Stimulated activated CD8-positive, alpha-beta memory T cell treated with anti-CD3 and anti-CD28 coated beads, Interleukin-4, amount 100 ng/mL, for 4 hours (primary cell): Measurements from ENCODE around the gene RPL18.

Experiments used
- DNase-seq, 2 donors: peaks; one replicate each; pipeline ENCODE4 v3.0.0-alpha.2; 2020; ENCODE audit warnings: low read depth in 2 of 2, low spot score in 1 of 2

The RPL18 gene

GRCh38 chr19:48630296-48631063, 11.5 kb upstream of the RPL18 start:
- no peak for DNase-seq

DNA sequence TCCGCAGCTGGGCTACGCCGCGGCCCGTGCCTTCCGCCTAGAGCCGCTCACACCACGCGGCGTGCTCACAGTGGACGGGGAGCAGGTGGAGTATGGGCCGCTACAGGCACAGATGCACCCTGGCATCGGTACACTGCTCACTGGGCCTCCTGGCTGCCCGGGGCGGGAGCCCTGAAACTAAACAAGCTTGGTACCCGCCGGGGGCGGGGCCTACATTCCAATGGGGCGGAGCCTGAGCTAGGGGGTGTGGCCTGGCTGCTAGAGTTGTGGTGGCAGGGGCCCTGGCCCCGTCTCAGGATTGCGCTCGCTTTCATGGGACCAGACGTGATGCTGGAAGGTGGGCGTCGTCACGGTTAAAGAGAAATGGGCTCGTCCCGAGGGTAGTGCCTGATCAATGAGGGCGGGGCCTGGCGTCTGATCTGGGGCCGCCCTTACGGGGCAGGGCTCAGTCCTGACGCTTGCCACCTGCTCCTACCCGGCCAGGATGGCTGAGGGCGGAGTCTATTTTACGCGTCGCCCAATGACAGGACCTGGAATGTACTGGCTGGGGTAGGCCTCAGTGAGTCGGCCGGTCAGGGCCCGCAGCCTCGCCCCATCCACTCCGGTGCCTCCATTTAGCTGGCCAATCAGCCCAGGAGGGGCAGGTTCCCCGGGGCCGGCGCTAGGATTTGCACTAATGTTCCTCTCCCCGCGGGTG, 10.8 kb upstream of the RPL18 start:
- no peak for DNase-seq

GRCh38 chr19:48629297-48629598, 10.3 kb upstream of the RPL18 start:
- no peak for DNase-seq

DNA sequence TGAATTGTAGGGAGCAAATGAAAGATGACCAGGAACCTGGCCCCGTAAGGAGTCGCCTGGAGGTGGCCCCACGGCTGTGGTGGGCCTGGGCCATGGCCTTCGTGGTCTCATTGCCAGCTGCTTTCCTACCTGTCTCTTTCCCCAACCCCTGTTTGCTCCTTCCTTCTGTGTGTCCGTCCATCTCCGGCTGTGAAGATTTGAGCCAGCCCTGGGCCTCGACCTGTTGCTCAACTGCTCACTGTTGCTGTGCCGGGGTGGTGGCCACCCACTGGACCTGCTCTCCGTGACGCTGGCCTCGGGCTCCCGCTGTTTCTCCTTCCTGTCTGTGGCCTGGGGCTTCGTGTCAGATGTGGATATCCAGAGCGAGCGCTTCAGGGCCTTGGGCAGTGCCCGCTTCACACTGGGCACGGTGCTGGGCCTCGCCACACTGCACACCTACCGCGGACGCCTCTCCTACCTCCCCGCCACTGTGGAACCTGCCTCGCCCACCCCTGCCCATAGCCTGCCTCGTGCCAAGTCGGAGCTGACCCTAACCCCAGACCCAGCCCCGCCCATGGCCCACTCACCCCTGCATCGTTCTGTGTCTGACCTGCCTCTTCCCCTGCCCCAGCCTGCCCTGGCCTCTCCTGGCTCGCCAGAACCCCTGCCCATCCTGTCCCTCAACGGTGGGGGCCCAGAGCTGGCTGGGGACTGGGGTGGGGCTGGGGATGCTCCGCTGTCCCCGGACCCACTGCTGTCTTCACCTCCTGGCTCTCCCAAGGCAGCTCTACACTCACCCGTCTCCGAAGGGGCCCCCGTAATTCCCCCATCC, 9.7 kb upstream of the RPL18 start:
- DNase-seq, result no peak

GRCh38 chr19:48627865-48628314, 8.9 kb upstream of the RPL18 start:
- DNase-seq, result no peak

DNA sequence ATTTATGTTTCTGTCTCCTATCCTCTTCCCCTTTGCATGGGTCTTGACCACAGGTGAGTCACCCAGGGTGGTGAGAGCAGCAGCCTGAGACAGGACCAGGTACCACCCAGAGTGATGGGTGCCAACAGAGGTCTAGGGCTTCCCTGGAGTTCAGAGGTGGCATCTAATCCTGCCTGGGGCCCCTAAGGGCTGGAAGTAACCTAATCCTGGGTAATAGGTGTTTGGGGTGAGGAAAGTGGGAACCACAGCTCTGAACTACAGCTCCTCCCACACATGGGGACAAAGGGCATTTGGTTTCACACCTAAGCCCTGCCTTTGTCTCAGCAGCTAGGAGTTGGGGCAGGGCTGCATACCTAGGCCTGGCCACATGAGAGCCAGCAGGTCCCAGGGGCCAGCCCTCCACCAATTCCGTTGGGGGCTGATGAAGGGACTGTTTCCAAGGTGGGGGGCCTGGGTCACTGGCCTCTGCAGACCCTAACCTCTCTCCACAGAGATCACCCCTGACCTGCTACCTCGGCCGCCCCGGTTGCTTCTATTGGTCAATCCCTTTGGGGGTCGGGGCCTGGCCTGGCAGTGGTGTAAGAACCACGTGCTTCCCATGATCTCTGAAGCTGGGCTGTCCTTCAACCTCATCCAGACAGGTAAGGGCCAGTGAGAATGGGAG, 8.4 kb upstream of the RPL18 start:
- no peak for DNase-seq

DNA sequence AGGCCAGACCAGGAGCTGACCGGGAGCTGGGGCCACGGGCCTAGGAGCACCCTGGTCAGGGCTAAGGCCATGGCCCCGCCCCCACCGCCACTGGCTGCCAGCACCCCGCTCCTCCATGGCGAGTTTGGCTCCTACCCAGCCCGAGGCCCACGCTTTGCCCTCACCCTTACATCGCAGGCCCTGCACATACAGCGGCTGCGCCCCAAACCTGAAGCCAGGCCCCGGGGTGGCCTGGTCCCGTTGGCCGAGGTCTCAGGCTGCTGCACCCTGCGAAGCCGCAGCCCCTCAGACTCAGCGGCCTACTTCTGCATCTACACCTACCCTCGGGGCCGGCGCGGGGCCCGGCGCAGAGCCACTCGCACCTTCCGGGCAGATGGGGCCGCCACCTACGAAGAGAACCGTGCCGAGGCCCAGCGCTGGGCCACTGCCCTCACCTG, 6.9 kb upstream of the RPL18 start:
- DNase-seq, result no peak

GRCh38 chr19:48624791-48625723, 6.1 kb upstream of the RPL18 start:
- no peak for DNase-seq

DNA sequence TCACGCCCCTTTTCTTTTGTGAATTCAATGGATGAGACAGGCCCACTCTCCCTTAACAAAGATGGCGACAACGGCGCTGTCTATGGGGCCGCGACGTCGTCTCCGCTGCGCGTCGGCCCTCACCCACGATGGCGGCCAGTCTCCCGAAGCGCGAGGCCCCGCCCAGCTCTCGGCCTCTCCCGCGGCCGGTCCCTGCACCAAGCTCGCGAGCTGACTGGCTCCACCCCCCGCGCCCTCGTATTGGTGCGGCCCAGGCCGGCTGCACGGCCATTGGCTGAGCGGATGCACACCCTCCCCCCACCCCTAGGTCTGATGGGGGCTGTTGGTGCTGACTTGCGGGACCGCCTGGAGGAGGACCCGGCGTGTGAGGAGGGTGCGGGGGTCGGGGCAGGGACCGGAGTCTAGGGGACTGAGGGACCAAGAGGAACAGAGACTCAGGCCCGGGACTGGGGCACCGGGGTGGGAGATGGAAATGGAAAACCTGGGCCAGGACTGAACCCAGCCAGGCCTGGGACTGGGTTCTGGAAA, 5.2 kb upstream of the RPL18 start:
- peak; percentile 86 to 93 for DNase-seq

DNA sequence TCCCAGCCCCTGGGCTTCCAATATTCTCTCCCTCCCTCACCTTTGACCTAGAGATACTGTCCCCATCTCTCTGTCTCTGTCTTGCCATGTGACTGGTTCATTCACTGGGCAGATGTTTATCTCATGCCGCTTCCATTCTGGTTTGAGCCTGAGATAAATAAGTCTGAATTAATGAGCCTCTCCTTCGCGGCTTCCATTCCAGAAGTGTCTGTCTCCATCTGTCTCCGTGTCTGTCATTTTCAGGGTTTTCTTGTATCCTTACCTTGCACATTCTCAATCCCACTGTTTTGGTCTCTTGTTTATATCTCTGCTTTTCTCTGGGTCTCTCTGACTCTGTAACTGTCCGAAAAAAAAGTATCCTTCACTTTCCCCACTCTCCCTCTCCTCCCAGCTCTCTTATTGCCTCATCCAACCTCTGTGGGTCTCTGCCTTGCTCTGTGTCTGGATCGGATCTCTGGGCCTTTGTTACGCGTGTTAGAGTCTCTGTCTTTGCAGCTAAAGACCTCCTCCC, 4.6 kb upstream of the RPL18 start:
- no peak for DNase-seq

DNA sequence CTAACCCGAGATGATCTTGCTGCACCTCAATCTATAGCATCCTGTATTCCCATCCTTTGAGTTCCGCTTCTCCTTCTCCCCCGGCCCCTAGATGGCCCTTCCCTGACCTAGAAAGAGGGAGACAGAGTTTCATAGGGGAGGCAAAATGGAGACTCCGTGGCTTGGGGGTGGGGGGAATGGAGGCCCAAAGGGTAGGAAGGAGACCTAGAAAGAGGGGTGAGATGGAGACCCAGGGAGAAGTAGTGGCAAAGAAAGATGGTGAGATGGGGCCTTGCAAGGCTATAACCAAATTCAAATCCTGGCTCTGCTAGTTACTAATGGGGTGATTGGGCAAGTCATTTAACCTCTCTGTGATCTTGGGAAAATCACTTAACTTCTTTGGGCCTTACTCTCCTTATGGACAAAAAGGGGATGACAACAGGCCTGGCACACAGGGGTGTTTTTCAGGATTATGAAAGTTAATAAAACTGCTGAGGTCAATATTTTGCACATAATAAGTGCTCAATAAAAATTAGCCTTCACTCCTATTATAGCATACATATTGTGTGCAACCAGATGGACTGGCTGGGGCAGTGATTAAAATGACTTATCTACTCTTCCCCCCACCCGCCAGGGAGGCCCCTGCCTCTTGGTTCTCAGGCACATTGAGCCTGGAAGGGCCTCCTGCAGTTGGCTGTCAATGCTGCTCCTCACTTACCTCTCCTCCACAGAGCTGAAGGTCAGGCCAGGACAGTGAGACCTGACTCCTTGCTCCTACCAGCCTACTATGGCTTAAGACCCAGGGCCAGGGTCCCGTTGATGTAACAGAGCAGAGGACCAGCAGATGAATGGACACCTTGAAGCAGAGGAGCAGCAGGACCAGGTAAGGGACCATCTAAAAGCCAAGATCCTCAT, 961 bp upstream of the RPL18 start:
- DNase-seq, result no peak

DNA sequence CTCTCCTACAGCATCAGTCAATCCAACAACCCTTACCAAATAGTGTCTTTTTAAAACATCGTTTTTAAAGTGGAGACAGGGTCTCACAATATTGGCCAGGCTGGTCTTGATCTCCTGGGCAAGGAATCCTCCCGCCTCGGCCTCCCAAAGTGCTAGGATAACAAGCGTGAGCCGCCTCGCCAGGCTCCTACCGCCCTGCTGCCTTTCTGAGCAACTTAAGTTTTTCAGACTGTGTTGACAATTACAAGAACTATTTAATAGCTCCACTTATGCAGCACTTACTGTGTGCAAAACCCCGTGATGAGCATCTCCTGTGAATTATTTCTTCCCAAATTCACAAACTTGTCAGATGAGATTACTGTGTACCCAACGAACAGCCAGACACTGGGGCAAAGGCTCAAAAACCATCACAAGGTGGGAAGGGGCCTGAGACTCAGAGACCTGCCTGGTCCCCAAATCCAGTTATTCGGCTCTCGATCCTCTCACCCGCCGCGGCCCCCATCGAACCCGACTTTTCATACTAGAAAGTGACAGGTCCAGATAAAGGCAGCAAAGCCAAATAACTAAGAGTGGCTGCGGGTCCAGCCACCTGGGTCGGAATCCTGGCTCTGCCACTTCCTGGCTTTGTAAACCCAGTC, 581 bp downstream of the RPL18 start:
- no peak for DNase-seq

DNA sequence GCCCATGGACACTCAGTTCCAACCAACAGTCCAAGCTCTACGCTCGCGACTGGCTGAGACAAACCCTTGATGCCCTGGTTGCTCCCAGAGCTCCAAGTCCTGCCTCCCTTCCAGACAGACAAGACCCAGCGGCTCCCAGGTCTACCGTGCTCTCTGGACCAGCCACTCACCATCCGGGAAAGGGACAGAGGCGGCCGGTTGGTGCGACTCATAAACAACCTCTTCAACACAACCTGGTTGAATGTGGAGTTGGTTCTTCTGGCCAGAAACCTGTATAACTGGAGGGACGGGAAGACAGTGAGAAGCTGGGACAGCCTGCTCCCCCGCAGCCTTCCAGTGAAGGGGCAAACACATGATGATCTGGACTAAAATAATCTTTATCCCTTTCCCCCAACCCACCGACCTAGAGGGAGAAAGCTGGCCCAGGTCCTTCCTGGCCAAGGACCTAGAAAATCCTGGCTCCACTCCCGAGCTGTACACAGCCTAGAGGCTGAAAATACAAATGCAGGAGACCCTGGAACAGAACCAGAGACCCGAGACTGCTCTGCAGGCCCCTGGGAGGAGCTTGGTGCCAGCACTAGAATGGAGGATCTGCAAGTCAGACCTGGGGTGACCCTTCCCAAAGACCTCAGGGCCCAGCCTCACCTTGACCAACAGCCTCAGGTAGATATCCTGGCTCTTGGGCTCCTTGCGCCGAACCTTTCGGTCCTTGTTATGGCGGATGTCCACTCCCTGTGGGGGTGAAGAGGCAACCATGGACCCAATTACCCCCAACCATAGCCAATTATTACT, 1.6 kb downstream of the RPL18 start:
- DNase-seq, result no peak

DNA sequence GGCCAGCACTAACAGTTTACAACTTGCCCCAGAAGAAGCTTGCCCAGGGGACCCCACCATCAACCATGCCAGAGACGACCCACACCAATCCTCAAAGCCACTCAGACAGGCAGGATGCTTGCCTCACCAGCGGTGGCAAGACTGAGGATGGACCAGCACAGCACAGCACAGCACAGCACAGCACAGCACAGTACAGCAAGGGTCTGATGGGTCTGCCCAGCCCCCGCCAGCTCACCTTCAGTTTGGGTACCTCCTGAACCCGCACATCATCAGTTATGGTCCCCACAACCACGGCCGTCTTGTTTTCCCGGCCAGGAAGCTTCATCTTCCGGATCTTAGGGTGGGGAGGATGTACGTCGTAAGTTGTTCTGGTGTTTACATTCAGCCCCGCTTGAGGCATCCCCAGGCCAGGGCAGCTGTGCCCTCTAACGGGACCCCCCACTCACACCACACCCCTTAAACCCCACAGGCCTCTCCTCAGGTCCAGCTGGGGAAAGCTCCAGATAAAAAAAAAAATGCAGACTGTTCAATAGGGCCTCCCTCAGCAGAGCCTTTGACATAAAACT, 2.4 kb downstream of the RPL18 start:
- DNase-seq, result no peak

DNA sequence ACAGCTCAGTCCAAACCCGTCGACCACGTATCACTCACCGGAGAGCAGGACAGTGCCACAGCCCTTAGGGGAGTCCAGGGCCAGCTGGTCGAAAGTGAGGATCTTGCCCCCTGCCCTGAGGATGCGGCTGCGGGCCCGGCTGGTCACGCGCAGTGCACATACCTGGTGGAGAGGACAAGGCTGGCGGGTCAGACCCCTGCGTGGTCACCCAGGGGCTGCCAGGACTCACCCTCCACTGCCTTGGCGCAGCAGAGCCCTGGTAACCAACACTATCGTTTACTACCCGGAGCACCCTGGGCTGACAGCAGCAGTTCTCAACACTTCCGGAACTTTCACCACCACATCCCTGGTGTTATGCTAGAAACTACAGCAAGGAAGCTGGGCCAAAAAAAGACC, 2.9 kb downstream of the RPL18 start:
- no peak for DNase-seq

- no peak for DNase-seq
Observed at GRCh38 chr19:48615231-48616040, 3.5 kb downstream of the RPL18 start.
